Vagina (tissue), 2 donors: ENCODE data around the gene MKNK2.

Experiments
- CTCF ChIP-seq, 3 experiments: fragments of 450-650 bp in 2 of 3; fragments of 200-600 bp in 1 of 3; sonication (generic) in 1 of 3; IDR thresholded peaks; one replicate each; pipeline ENCODE4 v1.5.1; 2017 to 2019; ENCODE audit warnings: antibody characterized with exemption in 3 of 3, mild to moderate bottlenecking in 2 of 3, moderate library complexity in 2 of 3
- POLR2A ChIP-seq, 2 donors: fragments of 450-650 bp; IDR thresholded peaks; one replicate each; pipeline ENCODE4 v1.6.1; 2017; ENCODE audit warnings: antibody characterized with exemption in 2 of 2, mild to moderate bottlenecking in 2 of 2, moderate library complexity in 2 of 2
- POLR2AphosphoS5 ChIP-seq, 2 donors: sonication (generic); formaldehyde crosslinking; IDR thresholded peaks; one replicate each; pipeline ENCODE4 v1.9.0; 2017; ENCODE audit warnings: antibody characterized with exemption in 2 of 2, mild to moderate bottlenecking in 2 of 2, low read depth in 1 of 2; ENCODE audit not compliant: insufficient read depth in 1 of 2

GRCh38 chr19:2040647-2041432 is 10.2 kb downstream of the MKNK2 start:
- TF ChIP-seq POLR2A (IDR thresholded peaks at IDR 0.05) (no peak), CTCF (IDR thresholded peaks at IDR 0.05) (no peak), POLR2AphosphoS5 (IDR thresholded peaks at IDR 0.05; ENCODE audit: insufficient read depth in 1 of 2, low read depth in 1 of 2) (no peak)
